Activated CD4-positive, alpha-beta T cell treated with anti-CD3 and anti-CD28 coated beads for 4 hours (primary cell): ENCODE data around the gene ABR.
A peak's percentile ranks its signal among the peaks of the same experiment; 100 is the strongest.
"Not testable (repeated sequence)": the region's sequence is repeated elsewhere in the genome, so short reads cannot be mapped to it uniquely, and the experiment has no call there.

ENCODE experiments used
- DNase-seq, 2 donors: peaks; one replicate each; pipeline ENCODE4 v3.0.0-alpha.2; 2020

The ABR gene

DNA sequence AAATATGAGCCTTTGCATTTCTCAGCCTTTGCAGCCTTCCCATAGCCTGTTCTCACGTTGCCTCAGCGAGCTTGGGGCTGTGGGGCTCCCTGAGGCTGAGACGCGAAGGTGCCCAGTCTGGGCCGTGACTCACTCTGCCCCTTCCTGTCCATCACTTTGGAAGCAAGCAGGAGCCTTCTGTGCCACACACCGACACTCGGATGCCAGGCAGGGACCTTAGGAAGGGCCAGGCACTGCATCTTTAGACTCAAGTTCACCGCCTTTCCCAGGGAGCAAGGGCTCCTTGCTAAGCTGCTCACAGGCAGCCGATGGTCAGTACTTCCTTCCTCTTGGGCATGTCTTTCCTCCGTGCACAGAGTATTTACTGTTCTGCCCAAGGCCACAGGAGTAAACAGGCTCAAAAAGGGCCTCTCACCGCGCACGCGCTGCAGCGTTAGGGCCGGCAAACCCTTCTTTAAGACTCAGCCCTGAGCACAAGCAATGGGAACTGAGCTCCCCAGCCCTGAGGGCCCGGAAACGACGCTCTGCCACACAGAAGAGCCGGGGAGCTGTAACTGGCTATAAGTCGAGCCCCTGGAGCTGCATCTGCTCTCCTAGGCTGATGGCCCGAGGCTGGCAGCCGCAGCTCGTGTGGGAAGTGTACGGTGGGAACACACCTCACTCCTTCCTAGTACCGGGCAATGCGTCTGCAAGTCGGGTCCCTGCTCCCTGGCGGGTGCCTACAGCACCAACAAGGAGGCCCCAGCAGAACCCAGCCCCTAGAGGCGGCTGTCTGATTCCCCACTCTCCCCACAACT lies 175.6 kb downstream of the ABR start:
- DNase-seq, result no peak

GRCh38 chr17:1003633-1003971 lies 176.2 kb downstream of the ABR start:
- no peak for DNase-seq

- no peak for DNase-seq
Measured at GRCh38 chr17:1002771-1003555, 176.8 kb downstream of the ABR start.

- DNase-seq, result no peak
Measured at GRCh38 chr17:1002412-1002753, 177.4 kb downstream of the ABR start.

DNA sequence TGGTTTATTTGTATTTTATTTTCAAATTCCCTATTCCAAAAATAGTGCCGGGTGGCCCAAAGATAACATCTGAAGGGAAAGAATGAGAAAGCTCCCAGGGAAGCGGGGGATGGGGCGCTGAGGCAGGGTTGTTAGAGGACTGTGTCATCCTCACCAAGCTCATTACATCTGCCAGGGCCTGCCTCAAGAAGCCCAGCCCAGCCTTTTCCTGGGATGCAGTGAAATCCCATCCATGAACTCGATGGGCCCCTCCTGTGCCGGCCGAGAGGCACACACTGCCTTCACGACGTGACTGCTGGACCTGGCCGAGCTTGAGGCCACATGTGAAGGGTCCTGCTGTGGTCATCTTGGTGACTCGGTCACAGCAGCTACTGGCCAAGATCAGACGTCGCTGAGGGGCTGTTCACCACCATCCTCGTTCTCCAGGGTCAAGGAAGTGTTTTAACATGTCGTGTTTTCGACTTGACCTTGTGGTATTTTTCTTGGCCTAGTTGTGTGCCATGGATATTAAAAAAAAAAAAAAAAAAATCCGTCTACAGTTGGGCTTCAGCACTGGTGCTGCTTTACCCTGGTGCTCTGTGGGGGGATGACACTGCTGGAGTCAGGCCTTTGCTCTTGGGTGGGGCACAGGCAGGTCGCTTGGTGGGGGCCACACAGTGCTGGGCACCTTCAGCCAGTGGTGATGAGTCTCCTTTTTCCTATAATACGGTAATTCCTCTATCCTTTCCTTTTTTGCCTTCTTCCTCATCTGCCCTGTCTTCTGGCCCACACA lies 178.0 kb downstream of the ABR start:
- DNase-seq, result no peak

GRCh38 chr17:1000597-1001461 lies 179.0 kb downstream of the ABR start:
- DNase-seq, result no peak

DNA sequence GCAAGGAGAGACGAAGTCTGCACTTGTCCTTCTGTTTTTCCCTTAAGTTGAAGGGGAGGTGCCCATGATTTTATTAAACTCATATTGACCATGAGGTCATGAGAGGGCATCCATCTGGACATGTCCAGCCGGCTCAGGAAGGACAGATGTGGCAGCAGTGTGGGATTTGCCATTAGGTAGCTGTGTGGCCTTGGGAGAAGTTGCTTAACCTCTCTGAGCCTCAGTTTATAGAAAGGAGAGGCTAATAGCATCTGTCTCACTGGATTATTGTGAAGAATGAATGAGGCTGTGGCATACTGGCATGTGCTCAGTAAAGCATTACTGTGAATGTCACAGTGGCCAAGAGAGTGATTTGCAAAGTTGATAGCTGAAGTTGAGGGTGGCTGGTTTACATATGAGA lies 181.7 kb downstream of the ABR start:
- DNase-seq, result no peak

DNA sequence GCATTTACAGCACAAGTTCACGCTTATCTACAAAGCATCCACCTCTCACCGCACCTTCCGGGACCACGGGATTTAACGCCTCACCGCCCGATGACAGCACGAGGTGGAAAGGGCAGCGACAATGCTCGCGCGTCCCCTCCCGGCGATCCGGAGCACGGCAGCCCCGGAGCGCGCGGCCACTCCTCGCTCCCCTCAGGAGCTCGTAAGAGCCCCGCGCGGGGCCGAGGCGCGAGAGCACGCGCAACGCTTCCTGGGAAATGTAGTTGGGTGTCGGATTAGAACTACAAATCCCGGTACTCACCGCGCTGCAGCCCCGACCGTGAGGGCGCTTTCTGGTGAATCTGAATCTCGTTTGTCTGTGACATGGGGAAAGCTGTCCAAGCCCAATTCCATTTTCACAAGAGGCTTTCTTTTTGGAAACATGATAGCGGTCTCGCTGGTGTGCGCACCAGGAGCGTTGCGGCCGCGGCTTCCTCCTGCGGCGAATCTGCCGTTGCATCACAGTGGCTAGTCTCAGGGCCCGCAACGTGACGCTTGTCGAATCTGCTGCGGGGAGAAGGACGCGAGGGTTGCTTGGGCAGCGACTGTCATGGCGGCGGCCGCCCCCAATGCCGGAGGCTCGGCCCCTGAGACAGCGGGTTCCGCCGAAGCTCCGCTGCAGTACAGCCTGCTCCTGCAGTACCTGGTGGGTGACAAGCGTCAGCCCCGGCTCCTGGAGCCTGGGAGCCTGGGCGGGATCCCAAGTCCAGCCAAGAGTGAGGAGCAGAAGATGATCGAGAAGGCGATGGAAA lies 183.0 kb downstream of the ABR start, which contains the start of gene TIMM22:
Gene TIMM22 (plus strand): TSS at position 576 of the 791 bp plus-strand sequence. CDS start 14 bp downstream, at position 590.
- peak; percentile 90 to 91 for DNase-seq

GRCh38 chr17:995324-995723 lies 184.5 kb downstream of the ABR start:
- not testable (repeated sequence) for DNase-seq

- no peak for DNase-seq
Measured at GRCh38 chr17:992933-993332, 186.8 kb downstream of the ABR start.

DNA sequence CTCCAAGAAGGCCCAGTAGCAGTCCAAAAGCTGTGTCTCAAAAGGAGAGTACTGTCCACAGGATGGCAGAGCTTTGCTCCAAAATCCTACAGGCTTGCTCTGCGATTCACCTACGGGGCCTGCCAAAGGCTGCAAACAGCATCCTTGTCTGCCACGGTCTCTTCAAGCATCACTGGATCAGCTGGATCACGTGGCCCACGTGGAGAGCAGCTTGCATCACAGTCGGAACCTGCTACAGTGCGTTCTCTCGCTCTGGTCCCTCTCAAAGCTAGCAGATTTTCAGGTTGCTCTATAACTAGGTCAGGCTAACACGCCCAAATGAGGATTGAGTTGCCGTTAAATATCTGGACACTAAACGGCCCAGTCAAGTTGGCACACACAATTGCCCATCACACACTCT lies 191.2 kb downstream of the ABR start:
- no peak for DNase-seq

- DNase-seq, result no peak
Measured at GRCh38 chr17:987931-988330, 191.8 kb downstream of the ABR start.

DNA sequence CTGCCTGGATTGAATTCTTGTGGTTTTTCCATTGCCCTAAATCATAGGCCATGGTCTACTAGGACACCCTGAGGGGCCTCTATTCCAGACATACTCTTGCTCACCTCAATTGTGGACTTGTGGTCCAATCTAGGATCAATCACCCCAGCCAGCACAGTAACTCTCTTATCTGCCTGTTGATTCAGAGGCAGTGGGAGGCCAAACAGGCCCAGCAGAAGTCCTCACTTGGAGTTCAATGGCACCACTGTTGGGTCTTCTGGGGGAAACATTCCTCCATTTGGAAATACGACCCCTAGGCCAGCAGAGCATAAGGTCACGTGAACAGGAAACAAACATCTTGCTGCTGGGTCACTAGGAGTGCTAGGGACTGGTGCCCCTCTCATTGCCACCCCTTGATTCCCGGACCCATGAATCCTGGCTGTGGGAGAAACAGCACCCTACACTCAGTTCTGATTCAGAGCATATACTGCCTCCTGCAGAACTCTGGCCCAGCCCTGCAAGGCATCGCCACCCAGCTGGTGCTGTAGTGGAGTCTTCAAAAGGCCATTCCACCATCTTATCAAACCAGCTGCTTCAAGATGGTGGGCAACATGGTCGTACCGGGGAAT lies 193.4 kb downstream of the ABR start:
- no peak for DNase-seq

DNA sequence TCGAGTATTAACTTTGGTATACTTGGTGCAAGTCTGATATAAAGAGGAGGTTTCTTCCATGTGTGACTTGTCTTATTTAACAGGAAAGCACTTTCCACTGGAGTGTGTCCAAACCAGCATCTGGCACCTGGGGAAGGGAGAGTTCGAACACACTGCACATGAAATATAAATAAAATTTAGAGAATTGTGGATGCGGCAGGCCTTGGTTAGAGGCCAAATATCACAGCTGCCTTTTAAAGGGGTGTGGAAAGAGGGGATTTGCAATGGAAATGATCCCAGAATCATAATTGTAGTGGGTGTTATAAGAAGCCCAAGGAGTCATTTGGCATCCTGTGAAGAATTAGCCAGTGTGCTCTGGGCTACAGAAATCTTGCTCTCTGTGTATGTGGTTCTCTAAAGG lies 195.9 kb downstream of the ABR start:
- no peak for DNase-seq

DNA sequence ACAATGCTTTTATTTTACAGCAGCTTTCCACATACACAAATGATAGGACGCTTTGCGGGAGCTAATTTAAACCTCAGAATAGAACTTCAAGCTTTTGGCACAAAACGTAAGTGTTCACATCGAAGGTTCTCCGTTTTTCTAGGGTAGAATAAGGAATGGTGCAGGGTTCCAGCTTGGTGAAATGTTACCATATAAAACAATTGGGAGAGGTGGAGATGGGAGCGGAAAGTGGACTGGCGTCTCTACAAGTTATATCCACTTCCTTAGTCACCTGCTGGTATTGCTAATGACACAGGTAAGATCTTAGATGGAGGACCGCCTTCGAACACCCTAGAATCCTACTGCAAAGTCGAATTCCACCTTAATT lies 198.5 kb downstream of the ABR start:
- DNase-seq, result no peak

DNA sequence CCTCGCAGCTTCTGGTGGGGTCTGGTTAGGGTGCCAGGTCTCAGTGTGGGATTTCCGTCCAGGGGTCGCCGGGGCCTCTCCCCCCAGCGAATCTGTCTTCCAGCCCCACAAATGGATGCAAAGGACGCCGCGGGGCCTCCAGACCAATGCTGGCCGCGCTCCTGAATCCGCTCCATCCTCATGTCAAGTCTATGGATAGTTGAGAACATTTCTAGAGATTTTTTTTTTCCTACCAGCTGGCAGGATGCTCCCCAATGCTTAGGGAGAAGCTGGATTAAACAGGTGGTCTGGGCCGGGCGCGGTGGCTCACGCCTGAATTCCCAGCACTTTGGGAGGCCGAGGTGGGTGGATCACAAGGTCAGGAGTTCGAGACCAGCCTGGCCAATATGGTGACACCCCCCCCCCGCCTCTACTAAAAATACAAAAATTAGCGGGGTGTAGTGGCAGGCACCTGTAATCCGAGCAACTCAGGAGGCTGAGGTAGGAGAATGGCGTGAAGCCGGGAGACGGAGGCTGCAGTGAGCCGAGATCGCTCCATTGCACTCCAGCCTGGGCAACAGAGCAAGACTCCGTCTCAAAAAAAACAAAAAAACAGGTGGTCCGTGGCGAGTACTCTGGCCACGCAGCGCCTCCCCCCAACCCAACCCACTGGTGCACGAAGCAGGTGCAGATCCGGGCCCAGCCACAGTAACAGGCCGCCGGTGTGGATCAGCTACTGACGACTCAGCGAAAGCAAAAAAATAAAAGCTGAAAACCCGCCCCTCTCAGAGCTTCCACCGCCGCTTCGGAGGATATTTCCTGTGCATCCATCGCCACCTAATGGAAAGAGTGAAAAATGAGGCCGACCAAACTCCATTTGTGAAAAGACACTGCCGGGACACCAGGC lies 199.1 kb downstream of the ABR start:
- DNase-seq, result peak; percentile 75 to 76

DNA sequence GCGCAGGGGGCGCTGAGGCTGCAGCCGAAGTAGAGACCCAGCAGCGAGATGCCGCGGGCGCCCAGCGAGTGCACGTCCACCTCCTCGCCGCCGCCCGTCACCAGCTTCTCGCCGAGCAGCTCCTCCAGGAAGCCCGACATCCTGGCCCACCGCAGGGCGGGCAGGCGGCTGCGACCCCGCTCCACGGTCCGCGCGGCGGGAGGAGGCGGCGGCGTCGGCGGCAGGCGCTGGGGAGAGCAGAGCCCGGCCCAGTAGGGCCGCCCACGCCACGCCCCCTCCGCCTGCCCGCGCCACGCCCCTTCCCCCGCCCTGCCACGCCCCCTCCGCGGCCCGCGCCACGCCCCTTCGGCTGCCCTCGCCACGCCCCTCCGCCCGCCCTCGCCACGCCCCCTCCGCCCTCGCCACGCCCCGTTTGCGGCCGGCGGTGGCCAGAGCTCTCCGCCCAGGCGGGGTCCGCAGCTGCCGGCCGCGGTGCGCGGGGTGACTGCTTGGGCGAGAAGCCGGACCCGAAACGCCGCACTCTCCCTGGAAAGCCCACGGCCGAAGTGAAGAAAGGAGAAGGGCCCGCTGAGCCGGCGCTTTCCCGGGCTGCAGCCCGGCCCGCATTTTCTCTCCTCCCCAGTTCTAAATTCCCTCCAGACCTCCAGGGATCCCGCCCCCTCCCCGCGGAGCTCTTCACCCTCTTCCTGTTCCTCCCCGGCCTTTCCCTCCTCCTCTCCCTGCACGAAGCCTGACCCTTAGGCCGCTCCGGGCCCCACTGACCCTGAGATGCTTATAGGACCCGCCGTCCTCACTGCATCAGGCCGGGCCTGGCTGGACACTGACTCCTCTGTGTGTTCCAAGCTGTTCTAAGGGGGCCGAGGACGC lies 200.0 kb downstream of the ABR start, which contains the start of gene NXN:
Gene NXN (minus strand): TSS at position 238 of the 867 bp plus-strand sequence.
- peak; percentile 86 to 90 for DNase-seq

GRCh38 chr17:979212-979538 lies 200.6 kb downstream of the ABR start:
- DNase-seq, result no peak
